ENCODE data around the gene FAXDC2.

GRCh38 chr5:154898210-154898609 lies 47.8 kb upstream of the FAXDC2 start:
- TF ChIP-seq CTCF (conservative IDR thresholded peaks at IDR 0.05; ENCODE audit: low read length) (no peak), EZH2phosphoT487 (IDR thresholded peaks at IDR 0.05; ENCODE audit: borderline replicate concordance, low read depth, low read length) (no peak)

All from OCI-LY7 (cell line).